Esophagus muscularis mucosa (tissue), 4 donors: ENCODE results near the gene VPS26C.

ENCODE experiments used
- EP300 ChIP-seq: sonication (generic); formaldehyde crosslinking; IDR thresholded peaks from one replicate; pipeline ENCODE4 v1.6.1; 2017; ENCODE audit warnings: antibody characterized with exemption
- POLR2A ChIP-seq: fragments of 450-650 bp; IDR thresholded peaks from one replicate; pipeline ENCODE4 v1.6.1; 2017; ENCODE audit warnings: antibody characterized with exemption, moderate library complexity, mild to moderate bottlenecking, low read depth
- POLR2AphosphoS5 ChIP-seq, 2 donors: sonication (generic); formaldehyde crosslinking; IDR thresholded peaks; one replicate each; pipeline ENCODE4 v1.6.1; 2017; ENCODE audit warnings: antibody characterized with exemption in 2 of 2
- TF ChIP-seq, protein P1 (sequence below), 3 experiments: fragments of 200-600 bp in 2 of 3; fragments of 450-650 bp in 1 of 3; sonication (generic) in 2 of 3; IDR thresholded peaks; one replicate each; pipeline ENCODE4 v1.5.1; 2017 to 2019; ENCODE audit warnings: antibody characterized with exemption in 3 of 3, mild to moderate bottlenecking in 2 of 3, moderate library complexity in 1 of 3

DNA sequence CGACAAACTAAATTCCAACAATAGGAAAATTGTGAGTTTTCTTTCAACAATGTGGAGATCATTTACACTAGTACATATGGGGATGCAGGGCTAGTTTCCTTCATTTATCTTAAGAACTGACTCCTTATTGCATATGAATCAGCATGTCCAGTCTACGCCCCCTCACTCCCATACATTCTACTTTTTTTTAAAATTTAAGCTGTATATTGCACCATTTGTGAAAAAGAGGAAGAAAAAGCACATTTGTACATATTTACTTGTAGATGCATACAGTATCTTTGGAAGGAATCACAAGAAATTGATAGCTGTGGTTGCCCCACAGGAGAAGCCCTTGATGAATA lies 15.9 kb downstream of the VPS26C start:
- TF ChIP-seq, protein P1, sequence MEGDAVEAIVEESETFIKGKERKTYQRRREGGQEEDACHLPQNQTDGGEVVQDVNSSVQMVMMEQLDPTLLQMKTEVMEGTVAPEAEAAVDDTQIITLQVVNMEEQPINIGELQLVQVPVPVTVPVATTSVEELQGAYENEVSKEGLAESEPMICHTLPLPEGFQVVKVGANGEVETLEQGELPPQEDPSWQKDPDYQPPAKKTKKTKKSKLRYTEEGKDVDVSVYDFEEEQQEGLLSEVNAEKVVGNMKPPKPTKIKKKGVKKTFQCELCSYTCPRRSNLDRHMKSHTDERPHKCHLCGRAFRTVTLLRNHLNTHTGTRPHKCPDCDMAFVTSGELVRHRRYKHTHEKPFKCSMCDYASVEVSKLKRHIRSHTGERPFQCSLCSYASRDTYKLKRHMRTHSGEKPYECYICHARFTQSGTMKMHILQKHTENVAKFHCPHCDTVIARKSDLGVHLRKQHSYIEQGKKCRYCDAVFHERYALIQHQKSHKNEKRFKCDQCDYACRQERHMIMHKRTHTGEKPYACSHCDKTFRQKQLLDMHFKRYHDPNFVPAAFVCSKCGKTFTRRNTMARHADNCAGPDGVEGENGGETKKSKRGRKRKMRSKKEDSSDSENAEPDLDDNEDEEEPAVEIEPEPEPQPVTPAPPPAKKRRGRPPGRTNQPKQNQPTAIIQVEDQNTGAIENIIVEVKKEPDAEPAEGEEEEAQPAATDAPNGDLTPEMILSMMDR (IDR thresholded peaks at IDR 0.05): no peak
- TF ChIP-seq POLR2A: no peak
- TF ChIP-seq EP300: no peak
- no peak for TF ChIP-seq POLR2AphosphoS5 (IDR thresholded peaks at IDR 0.05)
